HG03354 (cell line): ENCODE measurements around the gene RPL21.
"Not testable (repeated sequence)": the region's sequence is repeated elsewhere in the genome, so short reads cannot be mapped to it uniquely, and the experiment has no call there.

ENCODE experiments used
- ATAC-seq: cut with Tn5 transposase; IDR thresholded peaks from one replicate; pipeline ENCODE4 v1.9.1; 2021; ENCODE audit warnings: mild to moderate bottlenecking; ENCODE audit not compliant: unreplicated experiment, poor library complexity, severe bottlenecking

Gene RPL21

GRCh38 chr13:27283906-27284493, 32.6 kb downstream of the RPL21 start:
- no peak for ATAC-seq

GRCh38 chr13:27288392-27288791, 37.0 kb downstream of the RPL21 start:
- ATAC-seq = no peak

- no peak for ATAC-seq
Measured at GRCh38 chr13:27289011-27289665, 37.8 kb downstream of the RPL21 start.

GRCh38 chr13:27290715-27291114, 39.4 kb downstream of the RPL21 start:
- no peak for ATAC-seq

GRCh38 chr13:27291967-27292366, 40.6 kb downstream of the RPL21 start:
- ATAC-seq = not testable (repeated sequence)

- ATAC-seq = no peak
Measured at GRCh38 chr13:27293076-27293691, 41.8 kb downstream of the RPL21 start.

GRCh38 chr13:27293873-27294515, 42.6 kb downstream of the RPL21 start:
- ATAC-seq = no peak

GRCh38 chr13:27295096-27295495, 43.7 kb downstream of the RPL21 start:
- no peak for ATAC-seq

- ATAC-seq = no peak
Measured at GRCh38 chr13:27295660-27296059, 44.3 kb downstream of the RPL21 start.

GRCh38 chr13:27296496-27296895, 45.1 kb downstream of the RPL21 start:
- no peak for ATAC-seq

- ATAC-seq = no peak
Measured at GRCh38 chr13:27298849-27299248, 47.5 kb downstream of the RPL21 start.

GRCh38 chr13:27300406-27300805, 49.0 kb downstream of the RPL21 start:
- not testable (repeated sequence) for ATAC-seq

- no peak for ATAC-seq
Measured at GRCh38 chr13:27300941-27301586, 49.7 kb downstream of the RPL21 start.

GRCh38 chr13:27302643-27303262, 51.4 kb downstream of the RPL21 start:
- no peak for ATAC-seq

GRCh38 chr13:27304099-27304498, 52.7 kb downstream of the RPL21 start:
- ATAC-seq = no peak

- ATAC-seq = no peak
Measured at GRCh38 chr13:27304611-27305010, 53.3 kb downstream of the RPL21 start.
